RWPE2 (cell line): ENCODE results near the gene ZBTB25.

Experiments
- ATAC-seq: fragments of 200-7000 bp; cut with Tn5 transposase; 3 replicates; pipeline ENCODE4 v1.9.1; 2021; ENCODE audit warnings: low read depth
- DNase-seq: peaks from one replicate; pipeline ENCODE4 v3.0.0-alpha.2; 2020; ENCODE audit warnings: low spot score
- H3K27ac ChIP-seq: fragments of 450-650 bp; 2 replicates; pipeline ENCODE4 v1.5.1; 2017; ENCODE audit warnings: mild to moderate bottlenecking; ENCODE audit not compliant: poor library complexity, severe bottlenecking
- H3K27me3 ChIP-seq: fragments of 250-450 bp; sonication (Bioruptor Pico); 2 replicates; pipeline ENCODE4 v1.5.1; 2021; ENCODE audit warnings: mild to moderate bottlenecking, moderate library complexity; ENCODE audit not compliant: insufficient read depth, poor library complexity, severe bottlenecking
- H3K36me3 ChIP-seq: fragments of 250-450 bp; sonication (Bioruptor Pico); 2 replicates; pipeline ENCODE4 v1.5.1; 2020; ENCODE audit warnings: low read depth, mild to moderate bottlenecking, moderate library complexity
- H3K4me1 ChIP-seq: fragments of 250-450 bp; sonication (Bioruptor Pico); 2 replicates; pipeline ENCODE4 v1.5.1; 2021; ENCODE audit warnings: mild to moderate bottlenecking, moderate library complexity; ENCODE audit not compliant: insufficient read depth, poor library complexity, severe bottlenecking
- H3K4me3 ChIP-seq: fragments of 250-450 bp; sonication (Bioruptor Pico); 2 replicates; pipeline ENCODE4 v1.5.1; 2021; ENCODE audit warnings: mild to moderate bottlenecking, moderate library complexity; ENCODE audit not compliant: severe bottlenecking
- H3K9me3 ChIP-seq: fragments of 250-450 bp; sonication (Bioruptor Pico); 2 replicates; pipeline ENCODE4 v1.5.1; 2021; ENCODE audit warnings: mild to moderate bottlenecking, moderate library complexity; ENCODE audit not compliant: severe bottlenecking
- CTCF ChIP-seq: fragments of 450-650 bp; IDR thresholded peaks from one replicate; pipeline ENCODE4 v1.5.1; 2017; ENCODE audit warnings: mild to moderate bottlenecking, moderate library complexity; ENCODE audit not compliant: poor library complexity, severe bottlenecking

ZBTB25 gene

GRCh38 chr14:64507376-64508156, 3.9 kb upstream of the ZBTB25 start:
- H3K4me3 ChIP-seq, result no peak overlapping the region
- no peak for DNase-seq
- H3K9me3 ChIP-seq, result no peaks in the 10 kb centered on the region
- peaks cover 38% of the 10 kb centered on the region for H3K4me1 ChIP-seq
- no peaks in the 10 kb centered on the region for H3K27me3 ChIP-seq
- TF ChIP-seq CTCF, result peak; percentile 14
- peaks cover 8% of the 10 kb centered on the region for H3K36me3 ChIP-seq
- H3K27ac ChIP-seq, result peak overlapping the region; percentile 97
- peak; percentile 35 for ATAC-seq

GRCh38 chr14:64506721-64507120, 3.1 kb upstream of the ZBTB25 start:
- Histone ChIP-seq H3K36me3 (peaks cover 6% of the 10 kb centered on the region), H3K9me3 (no peaks in the 10 kb centered on the region), H3K4me3 (no peak overlapping the region), H3K4me1 (peaks cover 47% of the 10 kb centered on the region), H3K27me3 (no peaks in the 10 kb centered on the region), H3K27ac (peak overlapping the region; percentile 97)
- TF ChIP-seq CTCF, result no peak
- ATAC-seq (no peak), DNase-seq (no peak)

- DNase-seq (peak; percentile 95), ATAC-seq (peak; percentile 44)
- H3K9me3 ChIP-seq, result no peaks in the 10 kb centered on the region
- no peaks in the 10 kb centered on the region for H3K27me3 ChIP-seq
- no peaks in the 10 kb centered on the region for H3K36me3 ChIP-seq
- H3K27ac ChIP-seq, result peak overlapping the region; percentile 97
- no peak for TF ChIP-seq CTCF
- peak overlapping the region; percentile 81 for H3K4me3 ChIP-seq
- H3K4me1 ChIP-seq, result peaks cover 48% of the 10 kb centered on the region
Measured at GRCh38 chr14:64504897-64505794, 1.5 kb upstream of the ZBTB25 start.

- Histone ChIP-seq H3K4me1 (peaks cover 48% of the 10 kb centered on the region), H3K4me3 (peak within 1 kb of the TSS; percentile 81), H3K27me3 (no peaks in the 10 kb centered on the region), H3K27ac (peak within 1 kb of the TSS; percentile 97), H3K9me3 (no peaks in the 10 kb centered on the region), H3K36me3 (peaks cover 7% of the 10 kb centered on the region)
- no peak for TF ChIP-seq CTCF
- peak; percentile 91 for DNase-seq
- ATAC-seq, result peak; percentile 58
Measured at GRCh38 chr14:64504310-64504896, 765 bp upstream of the ZBTB25 start, which contains the start of gene ZBTB1. Gene ZBTB1 (plus strand): TSS chr14:64504770. CDS start chr14:64521505, 16,735 bp downstream.
